ENCODE results near the gene OTOP3.
"Not testable (repeated sequence)": the region's sequence is repeated elsewhere in the genome, so short reads cannot be mapped to it uniquely, and the experiment has no call there.

DNA sequence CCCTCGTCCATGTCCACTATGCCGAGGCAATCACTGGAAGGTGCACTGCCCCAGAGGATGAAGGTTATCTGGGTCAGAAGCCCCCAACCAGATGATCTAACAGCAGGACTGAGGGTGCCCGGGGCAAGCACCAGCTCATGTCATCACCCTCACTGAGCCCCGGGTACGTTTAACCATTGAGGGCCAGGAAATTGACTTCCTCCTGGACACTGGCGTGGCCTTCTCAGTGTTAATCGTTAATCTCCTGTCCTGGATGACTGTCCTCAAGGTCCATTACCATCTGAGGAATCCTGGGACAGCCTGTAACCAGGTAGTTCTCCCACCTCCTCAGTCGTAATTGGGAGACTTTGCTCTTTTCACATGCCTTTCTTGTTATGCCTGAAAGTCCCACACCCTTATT lies 24.3 kb upstream of the OTOP3 start:
- TF ChIP-seq, protein P1, sequence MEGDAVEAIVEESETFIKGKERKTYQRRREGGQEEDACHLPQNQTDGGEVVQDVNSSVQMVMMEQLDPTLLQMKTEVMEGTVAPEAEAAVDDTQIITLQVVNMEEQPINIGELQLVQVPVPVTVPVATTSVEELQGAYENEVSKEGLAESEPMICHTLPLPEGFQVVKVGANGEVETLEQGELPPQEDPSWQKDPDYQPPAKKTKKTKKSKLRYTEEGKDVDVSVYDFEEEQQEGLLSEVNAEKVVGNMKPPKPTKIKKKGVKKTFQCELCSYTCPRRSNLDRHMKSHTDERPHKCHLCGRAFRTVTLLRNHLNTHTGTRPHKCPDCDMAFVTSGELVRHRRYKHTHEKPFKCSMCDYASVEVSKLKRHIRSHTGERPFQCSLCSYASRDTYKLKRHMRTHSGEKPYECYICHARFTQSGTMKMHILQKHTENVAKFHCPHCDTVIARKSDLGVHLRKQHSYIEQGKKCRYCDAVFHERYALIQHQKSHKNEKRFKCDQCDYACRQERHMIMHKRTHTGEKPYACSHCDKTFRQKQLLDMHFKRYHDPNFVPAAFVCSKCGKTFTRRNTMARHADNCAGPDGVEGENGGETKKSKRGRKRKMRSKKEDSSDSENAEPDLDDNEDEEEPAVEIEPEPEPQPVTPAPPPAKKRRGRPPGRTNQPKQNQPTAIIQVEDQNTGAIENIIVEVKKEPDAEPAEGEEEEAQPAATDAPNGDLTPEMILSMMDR (IDR thresholded peaks at IDR 0.05) = not testable (repeated sequence)
- not testable (repeated sequence) for TF ChIP-seq POLR2A (IDR thresholded peaks at IDR 0.05)
